WTC11 (cell line): ENCODE measurements around the gene OR4D1. TPM values are rescaled to one million over a fixed set of nuclear protein-coding genes. Genes with fewer than 3 reads are reported as not detected.
A peak's percentile ranks its signal among the peaks of the same experiment; 100 is the strongest.

Experiments
- ATAC-seq: fragments of 200-7000 bp; cut with Tn5 transposase; 2 replicates; pipeline ENCODE4 v1.10.0; 2021; ENCODE audit warnings: mild to moderate bottlenecking, moderate library complexity
- CTCF ChIA-PET: fragments of 300-600 bp; sonication (Branson Sonifier 250); formaldehyde crosslinking; loops from one replicate; lab custom pipeline; 2021; ENCODE audit warnings: antibody characterized with exemption; lab: Charles Lee
- POLR2A ChIA-PET: fragments of 350-600 bp; sonication (Branson Sonifier 250); formaldehyde crosslinking; loops from one replicate; lab custom pipeline; 2021; ENCODE audit warnings: antibody characterized with exemption; lab: Charles Lee
- DNase-seq: peaks from one replicate; pipeline ENCODE4 v3.0.0; 2021; ENCODE audit warnings: low spot score
- H3K27ac Mint-ChIP-seq: 2 replicates; pipeline ENCODE4 v1.8.0; 2021; ENCODE audit warnings: mixed read lengths
- H3K27me3 Mint-ChIP-seq: 2 replicates; pipeline ENCODE4 v1.8.0; 2021; ENCODE audit warnings: low read depth, mild to moderate bottlenecking, moderate library complexity, mixed read lengths
- H3K36me3 Mint-ChIP-seq: 2 replicates; pipeline ENCODE4 v1.8.0; 2021; ENCODE audit warnings: mixed read lengths
- H3K4me1 Mint-ChIP-seq: 2 replicates; pipeline ENCODE4 v1.8.0; 2022; ENCODE audit warnings: mixed read lengths
- H3K4me3 Mint-ChIP-seq: 2 replicates; pipeline ENCODE4 v1.8.0; 2021; ENCODE audit warnings: mild to moderate bottlenecking, moderate library complexity, mixed read lengths
- H3K9me3 Mint-ChIP-seq: 2 replicates; pipeline ENCODE4 v1.8.0; 2021; ENCODE audit warnings: mixed read lengths
- CREM ChIP-seq: sonication (generic); formaldehyde crosslinking; IDR thresholded peaks from 2 replicates; pipeline ENCODE4 v1.8.1; 2022; ENCODE audit warnings: mild to moderate bottlenecking, missing genetic modification reagents, moderate library complexity
- ELF4 ChIP-seq: sonication (generic); formaldehyde crosslinking; IDR thresholded peaks from 2 replicates; pipeline ENCODE4 v1.8.1; 2022; ENCODE audit warnings: low read depth, mild to moderate bottlenecking, moderate library complexity, missing genetic modification reagents
- FOXJ3 ChIP-seq: sonication (generic); formaldehyde crosslinking; IDR thresholded peaks from 2 replicates; pipeline ENCODE4 v1.9.0; 2021; ENCODE audit warnings: missing genetic modification reagents, mild to moderate bottlenecking, borderline replicate concordance
- GABPB1 ChIP-seq: sonication (generic); formaldehyde crosslinking; IDR thresholded peaks from 2 replicates; pipeline ENCODE4 v1.8.1; 2023; ENCODE audit warnings: mild to moderate bottlenecking, missing genetic modification reagents
- GRHL2 ChIP-seq: fragments of 250-450 bp; sonication (Bioruptor Pico); IDR thresholded peaks from 2 replicates; pipeline ENCODE4 v1.8.0; 2022; ENCODE audit warnings: mild to moderate bottlenecking, moderate library complexity; ENCODE audit not compliant: insufficient replicate concordance, severe bottlenecking
- JUN ChIP-seq: sonication (generic); formaldehyde crosslinking; IDR thresholded peaks from 2 replicates; pipeline ENCODE4 v1.8.0; 2023; ENCODE audit warnings: mild to moderate bottlenecking, missing genetic modification reagents
- SMAD4 ChIP-seq: sonication (generic); formaldehyde crosslinking; IDR thresholded peaks from 2 replicates; pipeline ENCODE4 v1.8.0; 2022; ENCODE audit warnings: mild to moderate bottlenecking, missing genetic modification reagents
- total RNA-seq: library from RNA; stranded (reverse); gene quantifications from 3 replicates; pipeline ENCODE4 v1.2.3, GENCODE V29; 2021
- TF ChIP-seq, protein P1 (sequence below): sonication (generic); formaldehyde crosslinking; IDR thresholded peaks from 2 replicates; pipeline ENCODE4 v1.8.1; 2022; ENCODE audit warnings: missing genetic modification reagents, borderline replicate concordance
- TF ChIP-seq, protein P2 (sequence below): fragments of 250-450 bp; sonication (Bioruptor Pico); IDR thresholded peaks from 2 replicates; pipeline ENCODE4 v1.9.0; 2021; ENCODE audit warnings: moderate library complexity, mild to moderate bottlenecking, inconsistent platforms, borderline replicate concordance
- TF ChIP-seq, protein P3 (sequence below): sonication (generic); formaldehyde crosslinking; IDR thresholded peaks from 2 replicates; pipeline ENCODE4 v1.8.0; 2022; ENCODE audit warnings: mild to moderate bottlenecking, missing genetic modification reagents
- TF ChIP-seq, protein P4 (sequence below): sonication (generic); formaldehyde crosslinking; IDR thresholded peaks from 2 replicates; pipeline ENCODE4 v1.8.0; 2023; ENCODE audit warnings: missing genetic modification reagents, mild to moderate bottlenecking, borderline replicate concordance
- TF ChIP-seq, protein P5 (sequence below): sonication (generic); formaldehyde crosslinking; IDR thresholded peaks from 2 replicates; pipeline ENCODE4 v1.8.1; 2022; ENCODE audit warnings: low read depth, mild to moderate bottlenecking, moderate library complexity, missing genetic modification reagents, borderline replicate concordance
- TF ChIP-seq, protein P6 (sequence below): fragments of 250-450 bp; sonication (Bioruptor Pico); IDR thresholded peaks from 2 replicates; pipeline ENCODE4 v1.9.0; 2021; ENCODE audit warnings: mild to moderate bottlenecking

OR4D1 gene
- total RNA-seq, 1 experiment from 2014 or later, result 0.17 TPM

DNA sequence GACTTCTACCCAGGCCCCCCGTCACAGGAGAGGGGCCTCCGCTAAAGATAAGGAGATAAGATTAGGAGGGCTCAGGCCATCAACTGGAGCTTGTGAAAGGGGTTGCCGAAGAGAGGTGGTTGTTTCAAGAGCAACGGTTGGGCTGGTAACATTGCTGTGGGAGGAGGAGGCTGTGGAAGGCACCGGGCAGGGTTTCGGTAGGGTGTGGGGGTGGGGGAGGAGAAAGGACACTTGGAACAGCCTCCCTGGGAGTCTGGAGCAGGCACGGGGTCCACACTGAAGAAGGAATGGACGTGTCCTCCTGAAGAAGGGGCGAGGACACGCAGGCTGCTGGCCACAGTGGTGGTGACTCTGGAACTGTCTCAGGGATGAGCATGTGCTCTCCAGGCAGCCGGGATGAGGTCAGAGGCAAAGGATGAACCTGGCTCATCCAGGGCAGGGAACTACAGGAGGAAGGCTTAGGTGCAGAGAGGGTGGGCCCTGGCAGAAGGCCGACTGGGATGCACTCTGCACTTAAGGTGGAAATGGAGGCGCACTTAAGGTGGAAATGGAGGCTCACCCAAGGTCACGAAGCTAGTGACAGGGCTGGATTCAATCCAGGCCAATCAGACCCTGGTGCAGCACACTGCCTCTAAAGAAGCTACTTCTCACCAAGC, 43.2 kb downstream of the OR4D1 start (continued):
- TF ChIP-seq, protein P1, sequence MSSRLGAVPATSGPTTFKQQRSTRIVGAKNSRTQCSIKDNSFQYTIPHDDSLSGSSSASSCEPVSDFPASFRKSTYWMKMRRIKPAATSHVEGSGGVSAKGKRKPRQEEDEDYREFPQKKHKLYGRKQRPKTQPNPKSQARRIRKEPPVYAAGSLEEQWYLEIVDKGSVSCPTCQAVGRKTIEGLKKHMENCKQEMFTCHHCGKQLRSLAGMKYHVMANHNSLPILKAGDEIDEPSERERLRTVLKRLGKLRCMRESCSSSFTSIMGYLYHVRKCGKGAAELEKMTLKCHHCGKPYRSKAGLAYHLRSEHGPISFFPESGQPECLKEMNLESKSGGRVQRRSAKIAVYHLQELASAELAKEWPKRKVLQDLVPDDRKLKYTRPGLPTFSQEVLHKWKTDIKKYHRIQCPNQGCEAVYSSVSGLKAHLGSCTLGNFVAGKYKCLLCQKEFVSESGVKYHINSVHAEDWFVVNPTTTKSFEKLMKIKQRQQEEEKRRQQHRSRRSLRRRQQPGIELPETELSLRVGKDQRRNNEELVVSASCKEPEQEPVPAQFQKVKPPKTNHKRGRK (CRISPR knock-in tag), result no peak
- TF ChIP-seq CREM (no peak), GABPB1 (CRISPR knock-in tag) (no peak)
- TF ChIP-seq, protein P2, sequence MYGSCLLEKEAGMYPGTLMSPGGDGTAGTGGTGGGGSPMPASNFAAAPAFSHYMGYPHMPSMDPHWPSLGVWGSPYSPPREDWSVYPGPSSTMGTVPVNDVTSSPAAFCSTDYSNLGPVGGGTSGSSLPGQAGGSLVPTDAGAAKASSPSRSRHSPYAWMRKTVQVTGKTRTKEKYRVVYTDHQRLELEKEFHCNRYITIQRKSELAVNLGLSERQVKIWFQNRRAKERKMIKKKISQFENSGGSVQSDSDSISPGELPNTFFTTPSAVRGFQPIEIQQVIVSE (CRISPR knock-in tag), result no peak

DNA sequence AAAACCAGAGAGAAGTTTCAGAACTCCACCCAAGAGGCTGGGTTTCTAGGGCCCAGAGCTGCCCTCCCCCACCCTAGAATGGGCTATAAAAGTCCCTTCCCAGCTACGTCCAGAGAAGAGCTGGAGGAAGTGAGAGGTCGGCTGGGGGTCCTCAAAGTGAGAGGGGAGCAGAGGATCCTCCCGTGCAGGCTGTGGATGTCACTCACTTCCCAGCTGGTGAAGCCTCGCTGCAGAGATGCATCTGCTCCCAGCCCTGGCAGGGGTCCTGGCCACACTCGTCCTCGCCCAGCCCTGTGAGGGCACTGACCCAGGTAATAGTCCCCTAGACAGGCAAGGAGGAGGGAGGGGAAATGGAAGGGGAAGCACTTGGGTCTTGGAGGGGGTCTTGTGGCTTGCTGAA, 44.4 kb downstream of the OR4D1 start, which contains the start of gene EPX:
EPX (plus strand) TSS at position 115 of the 400 bp plus-strand sequence; CDS start at position 236, 121 bp downstream.
- TF ChIP-seq ELF4 (CRISPR knock-in tag), result no peak
- TF ChIP-seq GABPB1 (CRISPR knock-in tag), result no peak
- TF ChIP-seq, protein P3, sequence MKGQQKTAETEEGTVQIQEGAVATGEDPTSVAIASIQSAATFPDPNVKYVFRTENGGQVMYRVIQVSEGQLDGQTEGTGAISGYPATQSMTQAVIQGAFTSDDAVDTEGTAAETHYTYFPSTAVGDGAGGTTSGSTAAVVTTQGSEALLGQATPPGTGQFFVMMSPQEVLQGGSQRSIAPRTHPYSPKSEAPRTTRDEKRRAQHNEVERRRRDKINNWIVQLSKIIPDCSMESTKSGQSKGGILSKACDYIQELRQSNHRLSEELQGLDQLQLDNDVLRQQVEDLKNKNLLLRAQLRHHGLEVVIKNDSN, result no peak
- TF ChIP-seq, protein P4, sequence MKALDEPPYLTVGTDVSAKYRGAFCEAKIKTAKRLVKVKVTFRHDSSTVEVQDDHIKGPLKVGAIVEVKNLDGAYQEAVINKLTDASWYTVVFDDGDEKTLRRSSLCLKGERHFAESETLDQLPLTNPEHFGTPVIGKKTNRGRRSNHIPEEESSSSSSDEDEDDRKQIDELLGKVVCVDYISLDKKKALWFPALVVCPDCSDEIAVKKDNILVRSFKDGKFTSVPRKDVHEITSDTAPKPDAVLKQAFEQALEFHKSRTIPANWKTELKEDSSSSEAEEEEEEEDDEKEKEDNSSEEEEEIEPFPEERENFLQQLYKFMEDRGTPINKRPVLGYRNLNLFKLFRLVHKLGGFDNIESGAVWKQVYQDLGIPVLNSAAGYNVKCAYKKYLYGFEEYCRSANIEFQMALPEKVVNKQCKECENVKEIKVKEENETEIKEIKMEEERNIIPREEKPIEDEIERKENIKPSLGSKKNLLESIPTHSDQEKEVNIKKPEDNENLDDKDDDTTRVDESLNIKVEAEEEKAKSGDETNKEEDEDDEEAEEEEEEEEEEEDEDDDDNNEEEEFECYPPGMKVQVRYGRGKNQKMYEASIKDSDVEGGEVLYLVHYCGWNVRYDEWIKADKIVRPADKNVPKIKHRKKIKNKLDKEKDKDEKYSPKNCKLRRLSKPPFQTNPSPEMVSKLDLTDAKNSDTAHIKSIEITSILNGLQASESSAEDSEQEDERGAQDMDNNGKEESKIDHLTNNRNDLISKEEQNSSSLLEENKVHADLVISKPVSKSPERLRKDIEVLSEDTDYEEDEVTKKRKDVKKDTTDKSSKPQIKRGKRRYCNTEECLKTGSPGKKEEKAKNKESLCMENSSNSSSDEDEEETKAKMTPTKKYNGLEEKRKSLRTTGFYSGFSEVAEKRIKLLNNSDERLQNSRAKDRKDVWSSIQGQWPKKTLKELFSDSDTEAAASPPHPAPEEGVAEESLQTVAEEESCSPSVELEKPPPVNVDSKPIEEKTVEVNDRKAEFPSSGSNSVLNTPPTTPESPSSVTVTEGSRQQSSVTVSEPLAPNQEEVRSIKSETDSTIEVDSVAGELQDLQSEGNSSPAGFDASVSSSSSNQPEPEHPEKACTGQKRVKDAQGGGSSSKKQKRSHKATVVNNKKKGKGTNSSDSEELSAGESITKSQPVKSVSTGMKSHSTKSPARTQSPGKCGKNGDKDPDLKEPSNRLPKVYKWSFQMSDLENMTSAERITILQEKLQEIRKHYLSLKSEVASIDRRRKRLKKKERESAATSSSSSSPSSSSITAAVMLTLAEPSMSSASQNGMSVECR (CRISPR knock-in tag), result no peak
- no peak for TF ChIP-seq FOXJ3
- no peak for TF ChIP-seq JUN
- TF ChIP-seq SMAD4 (CRISPR knock-in tag), result no peak
- Mint-ChIP-seq H3K9me3 (no peaks in the 10 kb centered on the region), H3K4me1 (peaks cover 6% of the 10 kb centered on the region; the same call in 1 of the 2 replicates), H3K27me3 (peaks cover 7% of the 10 kb centered on the region; the same call in 1 of the 2 replicates), H3K27ac (no peak within 1 kb of the TSS), H3K4me3 (no peak within 1 kb of the TSS), H3K36me3 (no peaks in the 10 kb centered on the region)
- no peak for DNase-seq
- ATAC-seq, result no peak
- POLR2A ChIA-PET, result no interaction called here
- CTCF ChIA-PET, result interaction anchor here (1.0 kb wide), 1 partner anchor 62 kb away, joined by 3 read pairs; no protein-coding TSS in a partner anchor

DNA sequence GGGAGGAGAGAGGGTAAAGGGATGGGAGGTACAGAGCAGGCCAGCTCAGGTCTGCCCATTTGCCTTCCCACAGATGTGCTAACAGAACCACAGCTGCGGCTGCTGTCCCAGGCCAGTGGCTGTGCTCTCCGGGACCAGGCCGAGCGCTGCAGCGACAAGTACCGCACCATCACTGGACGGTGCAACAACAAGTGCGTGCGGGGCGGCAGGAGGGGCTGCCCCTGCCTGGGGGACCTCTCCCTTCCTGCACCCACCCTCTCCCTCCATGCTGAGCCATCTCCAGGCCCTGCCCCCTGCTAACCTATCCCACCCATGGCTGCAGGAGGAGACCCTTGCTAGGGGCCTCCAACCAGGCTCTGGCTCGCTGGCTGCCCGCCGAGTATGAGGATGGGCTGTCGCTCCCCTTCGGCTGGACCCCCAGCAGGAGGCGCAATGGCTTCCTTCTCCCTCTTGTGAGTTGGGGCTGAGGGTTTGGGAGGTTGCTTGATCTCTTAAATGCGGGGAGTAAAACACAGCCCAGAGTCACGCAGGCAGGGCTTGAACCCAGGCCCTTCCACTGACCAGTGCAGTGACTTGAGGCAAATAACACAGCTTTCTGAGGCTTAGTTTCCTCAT, 45.6 kb downstream of the OR4D1 start:
- Mint-ChIP-seq H3K36me3 (no peaks in the 10 kb centered on the region), H3K9me3 (no peaks in the 10 kb centered on the region), H3K4me1 (peaks cover 6% of the 10 kb centered on the region; the same call in 1 of the 2 replicates), H3K27me3 (peaks cover 7% of the 10 kb centered on the region; the same call in 1 of the 2 replicates), H3K27ac (no peak overlapping the region), H3K4me3 (no peak overlapping the region)
- ChIA-PET POLR2A (no interaction called here), CTCF (interaction anchor here (1.1 to 2.0 kb wide), 6 partner anchors 9 to 170 kb away, joined by 3 to 11 read pairs (median 4); no protein-coding TSS in a partner anchor)
- ATAC-seq (peak; percentile 62), DNase-seq (peak; percentile 69)
- TF ChIP-seq, protein P5, sequence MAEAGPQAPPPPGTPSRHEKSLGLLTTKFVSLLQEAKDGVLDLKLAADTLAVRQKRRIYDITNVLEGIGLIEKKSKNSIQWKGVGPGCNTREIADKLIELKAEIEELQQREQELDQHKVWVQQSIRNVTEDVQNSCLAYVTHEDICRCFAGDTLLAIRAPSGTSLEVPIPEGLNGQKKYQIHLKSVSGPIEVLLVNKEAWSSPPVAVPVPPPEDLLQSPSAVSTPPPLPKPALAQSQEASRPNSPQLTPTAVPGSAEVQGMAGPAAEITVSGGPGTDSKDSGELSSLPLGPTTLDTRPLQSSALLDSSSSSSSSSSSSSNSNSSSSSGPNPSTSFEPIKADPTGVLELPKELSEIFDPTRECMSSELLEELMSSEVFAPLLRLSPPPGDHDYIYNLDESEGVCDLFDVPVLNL (CRISPR knock-in tag), result no peak
- TF ChIP-seq, protein P6, sequence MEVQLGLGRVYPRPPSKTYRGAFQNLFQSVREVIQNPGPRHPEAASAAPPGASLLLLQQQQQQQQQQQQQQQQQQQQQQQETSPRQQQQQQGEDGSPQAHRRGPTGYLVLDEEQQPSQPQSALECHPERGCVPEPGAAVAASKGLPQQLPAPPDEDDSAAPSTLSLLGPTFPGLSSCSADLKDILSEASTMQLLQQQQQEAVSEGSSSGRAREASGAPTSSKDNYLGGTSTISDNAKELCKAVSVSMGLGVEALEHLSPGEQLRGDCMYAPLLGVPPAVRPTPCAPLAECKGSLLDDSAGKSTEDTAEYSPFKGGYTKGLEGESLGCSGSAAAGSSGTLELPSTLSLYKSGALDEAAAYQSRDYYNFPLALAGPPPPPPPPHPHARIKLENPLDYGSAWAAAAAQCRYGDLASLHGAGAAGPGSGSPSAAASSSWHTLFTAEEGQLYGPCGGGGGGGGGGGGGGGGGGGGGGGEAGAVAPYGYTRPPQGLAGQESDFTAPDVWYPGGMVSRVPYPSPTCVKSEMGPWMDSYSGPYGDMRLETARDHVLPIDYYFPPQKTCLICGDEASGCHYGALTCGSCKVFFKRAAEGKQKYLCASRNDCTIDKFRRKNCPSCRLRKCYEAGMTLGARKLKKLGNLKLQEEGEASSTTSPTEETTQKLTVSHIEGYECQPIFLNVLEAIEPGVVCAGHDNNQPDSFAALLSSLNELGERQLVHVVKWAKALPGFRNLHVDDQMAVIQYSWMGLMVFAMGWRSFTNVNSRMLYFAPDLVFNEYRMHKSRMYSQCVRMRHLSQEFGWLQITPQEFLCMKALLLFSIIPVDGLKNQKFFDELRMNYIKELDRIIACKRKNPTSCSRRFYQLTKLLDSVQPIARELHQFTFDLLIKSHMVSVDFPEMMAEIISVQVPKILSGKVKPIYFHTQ (CRISPR knock-in tag), result no peak
- TF ChIP-seq GRHL2 (CRISPR knock-in tag), result no peak
